OCI-LY7 (cell line): ENCODE data around the gene SKIDA1. TPM values are rescaled to one million over a fixed set of nuclear protein-coding genes. Genes with fewer than 3 reads are reported as not detected.
A peak's percentile ranks its signal among the peaks of the same experiment; 100 is the strongest.

Source experiments
- BruUV-seq: library from RNA; stranded (reverse); fragments of 400-500 nt; replicated peaks from 2 replicates; lab custom pipeline; 2021; lab: Mats Ljungman, UMichigan
- CTCF ChIA-PET: fragments of 300-600 bp; sonication (Branson Sonifier 250); formaldehyde crosslinking; loops from one replicate; lab custom pipeline; 2022; ENCODE audit warnings: antibody characterized with exemption; ENCODE audit not compliant: unreplicated experiment; lab: Charles Lee
- POLR2A ChIA-PET: fragments of 300-600 bp; sonication (Branson Sonifier 250); formaldehyde crosslinking; loops from one replicate; lab custom pipeline; 2022; ENCODE audit warnings: antibody characterized with exemption; lab: Charles Lee
- DNase-seq: peaks from one replicate; pipeline ENCODE4 v3.0.0-alpha.2; 2015; ENCODE audit warnings: low spot score
- H2AFZ ChIP-seq: fragments of 200-600 bp; sonication (generic), shearing (Covaris generic); 2 replicates; pipeline ENCODE4 v1.6.1; 2014; ENCODE audit warnings: mild to moderate bottlenecking, antibody characterized with exemption, low read length, moderate library complexity
- H3K27ac ChIP-seq: fragments of 200-600 bp; sonication (generic); 2 replicates; pipeline ENCODE4 v1.5.1; 2014; ENCODE audit warnings: mixed run types, low read depth, mild to moderate bottlenecking, moderate library complexity, low read length, inconsistent platforms; ENCODE audit not compliant: poor library complexity, severe bottlenecking
- H3K36me3 ChIP-seq: fragments of 200-600 bp; sonication (generic); 2 replicates; pipeline ENCODE4 v1.6.1; 2014; ENCODE audit warnings: mild to moderate bottlenecking, antibody characterized with exemption, low read length, moderate library complexity, mixed read lengths; ENCODE audit not compliant: insufficient read depth
- H3K4me1 ChIP-seq: fragments of 200-600 bp; sonication (generic); 2 replicates; pipeline ENCODE4 v1.5.1; 2014; ENCODE audit warnings: mild to moderate bottlenecking, low read length; ENCODE audit not compliant: insufficient read depth, poor library complexity, severe bottlenecking
- H3K4me2 ChIP-seq: fragments of 200-600 bp; sonication (generic); 2 replicates; pipeline ENCODE4 v1.6.1; 2014; ENCODE audit warnings: mild to moderate bottlenecking, low read length
- H3K4me3 ChIP-seq: fragments of 200-600 bp; sonication (generic); 2 replicates; pipeline ENCODE4 v1.5.1; 2014; ENCODE audit warnings: mild to moderate bottlenecking, low read depth, low read length; ENCODE audit not compliant: poor library complexity, severe bottlenecking
- H3K79me2 ChIP-seq: fragments of 200-600 bp; sonication (generic); 2 replicates; pipeline ENCODE4 v1.6.1; 2016; ENCODE audit warnings: low read depth, mild to moderate bottlenecking, low read length, moderate library complexity, mixed read lengths; ENCODE audit not compliant: insufficient read depth
- H3K9me2 ChIP-seq: fragments of 200-600 bp; sonication (generic); 2 replicates; pipeline ENCODE4 v1.6.1; 2016; ENCODE audit warnings: mild to moderate bottlenecking, low read length, mixed read lengths; ENCODE audit not compliant: insufficient read depth
- H3K9me3 ChIP-seq: fragments of 200-600 bp; sonication (generic); 2 replicates; pipeline ENCODE4 v1.6.1; 2014; ENCODE audit warnings: mild to moderate bottlenecking, mixed run types, low read length, mixed read lengths
- H4K20me1 ChIP-seq: fragments of 200-600 bp; sonication (generic); 2 replicates; pipeline ENCODE4 v1.6.1; 2014; ENCODE audit warnings: mild to moderate bottlenecking, antibody characterized with exemption, low read length, moderate library complexity, mixed read lengths; ENCODE audit not compliant: insufficient read depth
- CTCF ChIP-seq: fragments of 200-600 bp; sonication (generic); conservative IDR thresholded peaks from 2 replicates; pipeline ENCODE4 v1.5.1; 2014; ENCODE audit warnings: mild to moderate bottlenecking, antibody characterized with exemption, low read length, moderate library complexity, mixed read lengths
- EZH2phosphoT487 ChIP-seq: fragments of 200-600 bp; sonication (generic); IDR thresholded peaks from 2 replicates; pipeline ENCODE4 v1.6.1; 2018; ENCODE audit warnings: low read depth, borderline replicate concordance, mild to moderate bottlenecking, mixed run types, antibody characterized with exemption, low read length, moderate library complexity, mixed read lengths
- intact Hi-C: fragments of 100-400 bp; cut with micrococcal nuclease; formaldehyde crosslinking; loops from one replicate; pipeline ENCODE4 v1.10.0; 2022; ENCODE audit not compliant: unreplicated experiment
- total RNA-seq, 2 experiments: library from RNA; depleted of rRNA in 1 of 2; stranded (reverse); fragments of >200 nt in 1 of 2; shearing (Covaris generic) in 1 of 2; gene quantifications; 2 replicates each; pipeline ENCODE4 v1.2.3, GENCODE V29; 2014 to 2022

SKIDA1 gene
- total RNA-seq, 2 experiments from 2014 or later, result not detected

DNA sequence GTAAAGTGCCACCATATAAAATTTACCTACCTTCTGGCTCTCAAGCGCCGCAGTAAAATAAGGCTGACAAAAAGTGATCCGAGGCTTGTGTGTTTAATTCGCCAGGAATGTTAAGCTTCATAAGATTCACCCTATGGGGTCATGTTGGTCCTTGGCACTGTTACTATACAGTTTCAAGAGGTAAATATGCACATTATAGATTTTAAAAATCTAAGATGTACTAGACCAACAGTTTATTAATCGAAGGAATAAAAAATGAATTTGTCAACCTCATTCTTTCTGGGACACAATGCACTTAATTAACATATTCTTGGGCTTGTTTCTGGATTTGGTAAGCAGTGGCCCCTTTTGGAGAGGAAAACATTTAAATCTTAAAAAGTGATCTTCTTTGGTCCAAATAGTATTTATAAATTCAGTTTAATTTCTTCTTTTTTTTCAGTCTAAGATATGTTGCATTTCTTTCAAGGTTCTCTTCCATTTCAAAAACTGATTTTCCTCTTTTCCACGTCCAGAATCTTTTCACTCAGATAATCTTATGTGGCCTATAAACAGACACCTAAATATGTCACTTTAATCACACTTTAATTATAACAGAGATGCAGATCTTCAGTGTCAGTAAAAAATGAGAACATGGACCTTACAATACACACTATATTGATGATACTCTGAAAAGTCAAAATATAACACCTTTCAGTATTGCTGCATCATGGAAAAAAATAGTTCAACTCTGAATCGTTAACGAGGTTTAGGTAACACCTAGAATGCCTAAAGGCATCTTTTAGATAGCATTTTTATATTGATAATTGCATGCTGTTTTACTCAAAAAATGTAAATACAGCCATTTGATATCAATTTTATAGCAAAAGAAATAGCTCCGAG lies 3.8 kb upstream of the SKIDA1 start:
- no peaks in the 10 kb centered on the region for H3K9me3 ChIP-seq
- H3K4me1 ChIP-seq, result peaks cover 36% of the 10 kb centered on the region
- no peak overlapping the region for H3K4me2 ChIP-seq
- no TSS peak for BruUV-seq
- DNase-seq, result no peak
- no peaks in the 10 kb centered on the region for H3K36me3 ChIP-seq
- ChIA-PET POLR2A (interaction anchor here (0.9 kb wide), 1 partner anchor 21 kb away, joined by 3 read pairs; no protein-coding TSS in a partner anchor), CTCF (no interaction called here)
- H3K4me3 ChIP-seq, result no peak overlapping the region
- intact Hi-C loops, result no loop called here
- TF ChIP-seq EZH2phosphoT487 (no peak), CTCF (no peak)
- no peaks in the 10 kb centered on the region for H3K9me2 ChIP-seq
- H3K27ac ChIP-seq, result no peak overlapping the region
- no peaks in the 10 kb centered on the region for H3K79me2 ChIP-seq
- H4K20me1 ChIP-seq, result no peaks in the 10 kb centered on the region
- H2AFZ ChIP-seq, result no peak overlapping the region

DNA sequence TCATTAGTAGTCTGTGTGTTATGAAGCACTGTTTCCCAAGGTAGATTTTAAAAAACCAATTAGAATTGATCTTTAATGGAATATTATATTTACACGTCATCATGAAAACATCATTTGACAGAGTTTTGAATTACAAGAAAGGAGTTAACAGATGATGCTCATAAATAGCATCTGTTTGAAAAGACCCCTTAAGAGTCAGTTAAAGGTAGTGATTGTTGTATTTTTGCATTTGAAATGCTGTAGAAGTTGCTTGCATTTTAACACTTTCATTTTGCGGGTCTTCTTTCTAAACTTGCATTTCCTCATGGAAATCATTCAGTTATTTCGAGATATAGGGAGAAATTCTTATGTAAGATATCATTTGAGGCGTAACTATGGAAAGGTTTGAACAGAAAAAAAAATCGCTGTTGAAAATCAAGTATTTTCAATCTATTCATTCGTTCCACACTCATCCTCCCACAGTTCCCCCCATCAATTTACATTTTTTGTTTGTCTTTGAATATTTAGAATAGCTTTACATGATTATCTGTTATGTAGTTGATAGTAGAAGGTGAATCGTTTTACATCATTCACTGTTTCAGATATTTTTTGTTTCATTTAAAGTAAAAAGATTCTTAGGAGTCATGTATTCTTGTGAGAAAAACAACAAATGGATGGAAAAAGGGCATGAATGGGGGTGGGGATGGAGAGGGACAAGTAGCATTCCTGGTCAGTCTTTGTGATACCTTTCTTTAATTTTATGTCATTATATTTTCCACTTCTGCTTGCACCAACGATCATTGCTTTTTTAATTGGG lies 3.0 kb upstream of the SKIDA1 start:
- ChIA-PET POLR2A (no interaction called here), CTCF (no interaction called here)
- Histone ChIP-seq H3K79me2 (no peaks in the 10 kb centered on the region), H2AFZ (no peak overlapping the region), H3K9me2 (no peaks in the 10 kb centered on the region), H3K9me3 (no peaks in the 10 kb centered on the region), H3K27ac (no peak overlapping the region), H3K36me3 (no peaks in the 10 kb centered on the region), H3K4me1 (peaks cover 36% of the 10 kb centered on the region), H4K20me1 (no peaks in the 10 kb centered on the region), H3K4me2 (0 out of 2 replicates have a peak overlapping the region, but pooled peaks have one; percentile 5), H3K4me3 (no peak overlapping the region)
- no peak for DNase-seq
- TF ChIP-seq CTCF (no peak), EZH2phosphoT487 (no peak)
- BruUV-seq, result no TSS peak
- intact Hi-C loops, result no loop called here
